Suprapubic skin (tissue), 4 donors: Measurements from ENCODE around the gene GSTO2. TPM values are rescaled to one million over a fixed set of nuclear protein-coding genes. Genes with fewer than 3 reads are reported as not detected.

Experiments
- DNase-seq, 2 donors: peaks; one replicate each; pipeline ENCODE4 v3.0.0-alpha.2; 2019; ENCODE audit warnings: low spot score in 2 of 2
- H3K27ac ChIP-seq: fragments of 200-600 bp; sonication (generic); one replicate; pipeline ENCODE4 v1.5.1; 2019
- H3K27me3 ChIP-seq: fragments of 200-600 bp; sonication (generic); one replicate; pipeline ENCODE4 v1.5.1; 2019
- H3K36me3 ChIP-seq: fragments of 200-600 bp; sonication (generic); one replicate; pipeline ENCODE4 v1.5.1; 2019
- H3K4me1 ChIP-seq: fragments of 200-600 bp; sonication (generic); one replicate; pipeline ENCODE4 v1.5.1; 2019
- H3K4me3 ChIP-seq: fragments of 200-600 bp; sonication (generic); one replicate; pipeline ENCODE4 v1.5.1; 2019; ENCODE audit warnings: mild to moderate bottlenecking
- H3K9me3 ChIP-seq: fragments of 200-600 bp; sonication (generic); one replicate; pipeline ENCODE4 v1.5.1; 2019
- CTCF ChIP-seq, 2 donors: fragments of 200-600 bp in 1 of 2; fragments of 450-650 bp in 1 of 2; sonication (generic) in 1 of 2; IDR thresholded peaks; one replicate each; pipeline ENCODE4 v1.5.1; 2016 to 2019; ENCODE audit warnings: antibody characterized with exemption in 2 of 2, mild to moderate bottlenecking in 1 of 2, moderate library complexity in 1 of 2
- EP300 ChIP-seq: sonication (generic); formaldehyde crosslinking; IDR thresholded peaks from one replicate; pipeline ENCODE4 v1.6.1; 2017; ENCODE audit warnings: antibody characterized with exemption
- POLR2A ChIP-seq, 2 donors: fragments of 450-650 bp; IDR thresholded peaks; one replicate each; pipeline ENCODE4 v1.6.1; 2017; ENCODE audit warnings: antibody characterized with exemption in 2 of 2, mild to moderate bottlenecking in 2 of 2, moderate library complexity in 2 of 2
- POLR2AphosphoS5 ChIP-seq, 3 donors: sonication (generic); formaldehyde crosslinking; IDR thresholded peaks; one replicate each; pipeline ENCODE4 v1.6.1; 2017; ENCODE audit warnings: antibody characterized with exemption in 3 of 3
- WGBS: methylation state at CpG from one replicate; pipeline ENCODE4 v1.1.5; 2018; 5-methylcytosine and 5-hydroxymethylcytosine counted together
- total RNA-seq, 4 donors: library from RNA; depleted of rRNA; stranded (reverse); fragments of >200 nt; gene quantifications; one replicate each; pipeline ENCODE4 v1.1.0, GENCODE V29; 2016

The GSTO2 gene
- total RNA-seq, 4 donors from 2014 or later: 19.0 to 35.5 (median 25.4) TPM

GRCh38 chr10:104273899-104274575 is 5.1 kb downstream of the GSTO2 start:
- Histone ChIP-seq H3K4me1 (peaks cover 18% of the 10 kb centered on the region), H3K9me3 (no peaks in the 10 kb centered on the region), H3K27ac (no peak overlapping the region), H3K27me3 (peaks cover 6% of the 10 kb centered on the region), H3K4me3 (peak overlapping the region; percentile 54), H3K36me3 (no peaks in the 10 kb centered on the region)
- 74% methylated on average over 4 of the region's 4 CpGs for WGBS
- no peak for TF ChIP-seq CTCF (IDR thresholded peaks at IDR 0.05)
- TF ChIP-seq POLR2A (IDR thresholded peaks at IDR 0.05): no peak
- TF ChIP-seq POLR2AphosphoS5 (IDR thresholded peaks at IDR 0.05): no peak
- no peak for TF ChIP-seq EP300
- no peak for DNase-seq

GRCh38 chr10:104274762-104275721 is 6.1 kb downstream of the GSTO2 start:
- Histone ChIP-seq H3K27ac (peak overlapping the region; percentile 83), H3K4me3 (peak overlapping the region; percentile 54), H3K9me3 (no peaks in the 10 kb centered on the region), H3K36me3 (no peaks in the 10 kb centered on the region), H3K4me1 (peaks cover 11% of the 10 kb centered on the region), H3K27me3 (peaks cover 6% of the 10 kb centered on the region)
- 7% methylated on average over 37 of the region's 42 CpGs for WGBS
- TF ChIP-seq POLR2A (IDR thresholded peaks at IDR 0.05) (no peak), CTCF (IDR thresholded peaks at IDR 0.05) (peak; percentile 62 to 88), POLR2AphosphoS5 (IDR thresholded peaks at IDR 0.05) (no peak)
- no peak for DNase-seq

- peaks cover 11% of the 10 kb centered on the region for H3K4me1 ChIP-seq
- H3K9me3 ChIP-seq: no peaks in the 10 kb centered on the region
- WGBS: 60% methylated on average over 1 of the region's 1 CpG
- DNase-seq: no peak
- peaks cover 6% of the 10 kb centered on the region for H3K27me3 ChIP-seq
- no peaks in the 10 kb centered on the region for H3K36me3 ChIP-seq
- no peak for TF ChIP-seq POLR2AphosphoS5 (IDR thresholded peaks at IDR 0.05)
- TF ChIP-seq EP300: no peak
- no peak for TF ChIP-seq POLR2A (IDR thresholded peaks at IDR 0.05)
- TF ChIP-seq CTCF (IDR thresholded peaks at IDR 0.05): no peak
- H3K27ac ChIP-seq: no peak overlapping the region
- H3K4me3 ChIP-seq: peak overlapping the region; percentile 54
These were observed 7.2 kb downstream of the GSTO2 start for GRCh38 chr10:104276192-104276591.

GRCh38 chr10:104277785-104278184 is 8.8 kb downstream of the GSTO2 start:
- no peak for TF ChIP-seq EP300
- TF ChIP-seq POLR2AphosphoS5 (IDR thresholded peaks at IDR 0.05): no peak
- no peak for TF ChIP-seq CTCF (IDR thresholded peaks at IDR 0.05)
- no peak for TF ChIP-seq POLR2A (IDR thresholded peaks at IDR 0.05)
- no peaks in the 10 kb centered on the region for H3K9me3 ChIP-seq
- WGBS: 84% methylated on average over 2 of the region's 2 CpGs

More at GRCh38 chr10:104277785-104278184, 8.8 kb downstream of the GSTO2 start:
- Histone ChIP-seq H3K27ac (no peak overlapping the region), H3K27me3 (peaks cover 6% of the 10 kb centered on the region), H3K36me3 (no peaks in the 10 kb centered on the region), H3K4me1 (peaks cover 11% of the 10 kb centered on the region), H3K4me3 (no peak overlapping the region)
- no peak for DNase-seq
